Activated CD8-positive, alpha-beta T cell treated with anti-CD3 and anti-CD28 coated beads, Interleukin-2, amount 10 ng/mL, durations not matched to agents 7 days and 5 days (primary cell): ENCODE data around the gene STXBP1. TPM values are rescaled to one million over a fixed set of nuclear protein-coding genes. Genes with fewer than 3 reads are reported as not detected.

Experiments
- ATAC-seq: fragments of 150-1000 bp; cut with Tn5 transposase; one replicate; pipeline ENCODE4 v1.10.0; 2021; ENCODE audit warnings: moderate library complexity
- CTCF ChIA-PET: fragments of 350-600 bp; sonication (Branson Sonifier 250); formaldehyde crosslinking; loops from one replicate; lab custom pipeline; 2021; ENCODE audit warnings: antibody characterized with exemption; lab: Charles Lee
- POLR2A ChIA-PET: fragments of 350-600 bp; sonication (Branson Sonifier 250); formaldehyde crosslinking; loops from one replicate; lab custom pipeline; 2021; ENCODE audit warnings: antibody characterized with exemption; lab: Charles Lee
- DNase-seq: peaks from one replicate; pipeline ENCODE4 v3.0.0-alpha.2; 2020
- H3K27ac Mint-ChIP-seq: one replicate; pipeline ENCODE4 v1.8.0; 2021; ENCODE audit warnings: mild to moderate bottlenecking, mixed read lengths
- H3K27me3 Mint-ChIP-seq: one replicate; pipeline ENCODE4 v1.8.0; 2021; ENCODE audit warnings: low read depth, mixed read lengths
- H3K36me3 Mint-ChIP-seq: one replicate; pipeline ENCODE4 v1.8.0; 2021; ENCODE audit warnings: low read depth, mixed read lengths
- H3K4me1 Mint-ChIP-seq: one replicate; pipeline ENCODE4 v1.8.0; 2021; ENCODE audit warnings: low read depth, mixed read lengths
- H3K4me3 Mint-ChIP-seq: one replicate; pipeline ENCODE4 v1.8.0; 2021; ENCODE audit warnings: mild to moderate bottlenecking, mixed read lengths
- H3K9me3 Mint-ChIP-seq: one replicate; pipeline ENCODE4 v1.8.0; 2022; ENCODE audit warnings: mixed read lengths; ENCODE audit not compliant: insufficient read depth
- total RNA-seq, 2 experiments: library from RNA; stranded (reverse); gene quantifications; one replicate each; pipeline ENCODE4 v1.2.3, GENCODE V29; 2021

STXBP1 gene
- total RNA-seq, 2 experiments from 2014 or later, result 24.2 to 25.3 TPM

DNA sequence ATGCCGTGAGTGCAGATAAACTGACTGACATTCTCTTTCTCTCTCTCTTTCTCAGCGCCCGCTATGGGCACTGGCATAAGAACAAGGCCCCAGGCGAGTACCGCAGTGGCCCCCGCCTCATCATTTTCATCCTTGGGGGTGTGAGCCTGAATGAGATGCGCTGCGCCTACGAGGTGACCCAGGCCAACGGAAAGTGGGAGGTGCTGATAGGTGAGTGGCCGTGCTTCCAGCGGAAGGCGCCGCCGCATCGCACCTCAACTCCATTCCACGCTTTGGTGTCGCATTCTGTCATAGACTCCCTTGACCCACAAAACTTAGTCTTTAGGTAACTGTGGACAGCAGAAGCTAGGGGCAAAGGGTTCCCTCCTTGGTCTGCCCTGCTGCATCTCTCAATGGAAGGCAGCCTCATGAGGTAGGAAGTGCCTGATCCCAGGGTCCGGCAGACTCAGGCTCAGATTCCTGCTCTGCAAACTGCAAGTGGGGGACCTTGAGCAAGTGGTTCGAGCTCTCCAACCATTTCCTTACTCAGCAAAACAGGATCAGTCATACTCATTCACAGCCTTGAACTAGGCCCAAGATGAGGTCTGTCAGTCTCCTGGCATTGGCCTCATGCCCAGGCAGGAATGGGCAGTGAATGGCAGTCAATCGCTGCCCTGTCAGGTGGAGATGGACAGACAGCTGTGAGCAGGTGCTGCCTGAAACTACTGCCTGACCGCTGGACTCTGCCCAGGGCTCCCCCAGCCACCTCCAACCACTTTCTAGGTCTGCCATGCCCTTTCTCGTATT is 70.5 kb downstream of the STXBP1 start:
- Mint-ChIP-seq H3K4me3 (no peak overlapping the region), H3K9me3 (no peaks in the 10 kb centered on the region), H3K36me3 (peaks cover 4% of the 10 kb centered on the region), H3K27ac (no peak overlapping the region), H3K27me3 (no peaks in the 10 kb centered on the region), H3K4me1 (no peaks in the 10 kb centered on the region)
- DNase-seq, result no peak
- ChIA-PET POLR2A (no interaction called here), CTCF (interaction anchor here (1.1 kb wide), 1 partner anchor 52 kb away, joined by 3 read pairs; the partner anchor contains the start of gene TOR2A)
- ATAC-seq, result no peak

DNA sequence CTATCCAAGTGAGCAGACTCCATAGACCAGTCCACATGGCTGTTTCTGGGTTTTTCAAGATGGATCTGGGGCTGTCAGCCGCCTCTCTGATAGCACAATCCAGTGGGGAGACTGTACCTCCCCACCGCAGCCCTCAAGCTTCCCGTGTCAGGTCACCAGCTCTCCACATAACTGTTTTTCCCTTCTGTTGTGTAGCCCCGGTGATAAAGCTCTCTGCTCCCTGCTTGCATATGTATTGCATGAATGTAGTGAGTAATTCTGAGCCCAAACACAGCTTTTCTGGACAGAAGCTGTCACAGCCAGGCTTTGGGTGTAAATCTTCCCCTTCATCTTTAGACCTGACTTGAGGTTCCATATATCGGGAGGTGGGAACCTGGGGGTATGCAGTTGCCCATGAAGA is 71.6 kb downstream of the STXBP1 start:
- no peak overlapping the region for H3K27ac Mint-ChIP-seq
- CTCF ChIA-PET, result interaction anchor here (1.1 kb wide), 1 partner anchor 51 kb away, joined by 3 read pairs; the partner anchor contains the start of gene TOR2A
- H3K36me3 Mint-ChIP-seq, result peaks cover 2% of the 10 kb centered on the region
- no peak for ATAC-seq
- H3K4me1 Mint-ChIP-seq, result no peaks in the 10 kb centered on the region
- POLR2A ChIA-PET, result no interaction called here
- no peak for DNase-seq
- no peaks in the 10 kb centered on the region for H3K9me3 Mint-ChIP-seq
- no peak overlapping the region for H3K4me3 Mint-ChIP-seq
- H3K27me3 Mint-ChIP-seq, result no peaks in the 10 kb centered on the region

DNA sequence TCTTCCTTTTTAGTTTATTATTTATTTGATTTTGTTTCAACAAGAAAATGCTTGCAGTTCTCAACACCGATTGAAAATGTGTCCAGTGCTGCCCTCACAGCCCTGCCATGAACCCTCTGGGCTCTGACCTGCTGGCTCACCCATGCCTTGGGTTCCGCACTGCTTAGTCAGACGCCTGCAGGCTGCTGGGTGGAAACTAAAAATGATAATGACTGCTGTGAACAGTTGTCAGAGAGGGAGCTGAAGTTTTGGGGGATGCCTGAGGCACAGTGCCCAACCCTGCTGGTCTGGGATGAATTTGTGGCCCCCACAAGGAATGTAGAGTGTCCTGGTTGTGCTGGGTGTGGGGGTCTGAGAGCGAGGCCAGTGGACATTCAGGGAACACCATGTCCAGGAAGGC is 72.5 kb downstream of the STXBP1 start:
- H3K36me3 Mint-ChIP-seq, result no peaks in the 10 kb centered on the region
- CTCF ChIA-PET, result no interaction called here

DNA sequence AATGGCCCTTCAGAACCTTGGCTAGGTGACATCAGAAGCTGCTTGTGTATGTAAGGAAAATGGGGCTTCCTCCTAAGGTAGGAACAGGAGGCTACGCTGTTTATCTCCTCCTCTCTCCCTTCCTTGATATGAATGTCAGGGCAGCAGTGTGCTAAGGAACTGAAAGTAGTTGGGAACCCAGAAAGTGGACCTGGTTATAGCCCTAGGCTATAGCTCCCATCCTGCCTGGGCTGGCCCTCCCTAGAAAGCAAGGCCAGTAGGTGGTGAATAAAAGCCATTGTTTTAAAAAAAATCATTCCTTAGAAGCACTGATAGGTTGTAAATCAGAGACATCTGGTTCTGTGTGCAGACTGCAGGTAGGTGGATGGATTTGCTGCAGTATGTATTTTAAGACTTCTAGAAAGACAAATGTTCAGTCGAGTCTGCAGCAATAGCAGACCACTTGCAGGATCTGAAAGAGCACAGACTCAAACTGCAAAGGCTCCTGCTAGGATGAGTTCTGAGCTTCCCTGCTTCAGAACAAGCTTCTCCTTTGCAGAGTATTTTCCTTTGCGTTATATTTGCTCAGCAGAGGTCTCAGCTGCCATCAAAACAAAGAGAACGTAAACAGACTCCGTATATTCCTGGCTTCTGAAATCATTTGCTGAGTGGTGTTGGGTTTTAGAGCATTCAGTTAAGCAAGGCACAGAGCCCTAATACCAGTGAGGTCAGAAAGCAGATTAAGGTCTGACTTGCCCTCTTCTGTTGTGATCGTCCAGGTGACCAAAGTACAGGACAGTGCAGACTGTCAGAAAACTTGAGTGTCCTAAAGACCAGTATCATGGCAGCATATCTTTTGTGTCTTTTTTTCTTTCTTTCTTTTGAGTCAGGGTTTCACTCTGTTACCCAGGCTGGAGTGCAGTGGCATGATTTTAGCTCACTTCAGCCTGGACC is 74.7 kb downstream of the STXBP1 start:
- CTCF ChIA-PET, result interaction anchor here (0.8 kb wide), 1 partner anchor 23 kb away, joined by 3 read pairs; no protein-coding TSS in a partner anchor
- ATAC-seq (no peak), DNase-seq (no peak)
- Mint-ChIP-seq H3K36me3 (no peaks in the 10 kb centered on the region), H3K4me3 (no peak overlapping the region), H3K9me3 (no peaks in the 10 kb centered on the region), H3K27ac (no peak overlapping the region), H3K4me1 (no peaks in the 10 kb centered on the region), H3K27me3 (no peaks in the 10 kb centered on the region)
- POLR2A ChIA-PET, result no interaction called here

More for the DNA sequence above, 72.5 kb downstream of the STXBP1 start:
- Mint-ChIP-seq H3K4me3 (no peak overlapping the region), H3K4me1 (no peaks in the 10 kb centered on the region), H3K9me3 (no peaks in the 10 kb centered on the region), H3K27me3 (no peaks in the 10 kb centered on the region), H3K27ac (no peak overlapping the region)
- ATAC-seq, result no peak
- POLR2A ChIA-PET, result no interaction called here
- DNase-seq, result no peak

DNA sequence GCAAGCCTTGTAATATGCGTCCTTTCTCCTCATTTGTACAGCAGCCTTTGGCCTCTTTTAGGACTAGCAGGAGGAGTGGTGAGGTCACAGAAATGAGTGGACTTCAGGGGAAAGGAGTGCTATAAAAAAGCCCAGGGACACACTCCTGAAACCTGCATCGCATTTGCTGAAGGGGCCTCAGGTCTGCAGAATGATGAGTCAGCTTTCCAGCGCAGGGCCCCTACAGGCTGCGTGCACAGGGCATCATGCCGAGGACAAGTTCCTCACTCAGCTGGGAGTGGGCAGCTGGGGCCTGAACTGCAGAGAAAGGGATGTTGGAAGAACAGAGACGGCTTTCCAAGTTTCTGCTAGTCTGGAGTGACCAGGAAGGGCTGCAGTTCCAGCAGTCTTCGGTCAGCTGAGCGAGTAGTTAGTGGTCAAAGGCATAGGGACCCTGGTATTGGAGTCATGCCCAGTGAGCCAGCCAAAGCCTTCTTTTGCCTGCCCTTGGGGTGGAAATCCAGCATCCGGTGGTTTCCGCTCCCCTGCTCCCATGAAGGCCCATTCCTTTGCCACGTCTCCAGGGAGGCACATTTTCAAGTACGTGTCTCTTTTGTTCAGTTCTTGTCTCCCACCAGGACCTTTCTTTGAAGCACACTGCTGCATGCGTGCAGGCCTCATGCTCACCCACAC is 77.4 kb downstream of the STXBP1 start:
- H3K36me3 Mint-ChIP-seq, result no peaks in the 10 kb centered on the region
- CTCF ChIA-PET, result interaction anchor here (1.6 kb wide), 1 partner anchor 45 kb away, joined by 3 read pairs; the partner anchor contains the start of gene TOR2A
- DNase-seq (no peak), ATAC-seq (no peak)
- no peaks in the 10 kb centered on the region for H3K9me3 Mint-ChIP-seq
- H3K4me1 Mint-ChIP-seq, result no peaks in the 10 kb centered on the region
- H3K27ac Mint-ChIP-seq, result no peak overlapping the region
- H3K27me3 Mint-ChIP-seq, result no peaks in the 10 kb centered on the region
- H3K4me3 Mint-ChIP-seq, result no peak overlapping the region
- POLR2A ChIA-PET, result no interaction called here

DNA sequence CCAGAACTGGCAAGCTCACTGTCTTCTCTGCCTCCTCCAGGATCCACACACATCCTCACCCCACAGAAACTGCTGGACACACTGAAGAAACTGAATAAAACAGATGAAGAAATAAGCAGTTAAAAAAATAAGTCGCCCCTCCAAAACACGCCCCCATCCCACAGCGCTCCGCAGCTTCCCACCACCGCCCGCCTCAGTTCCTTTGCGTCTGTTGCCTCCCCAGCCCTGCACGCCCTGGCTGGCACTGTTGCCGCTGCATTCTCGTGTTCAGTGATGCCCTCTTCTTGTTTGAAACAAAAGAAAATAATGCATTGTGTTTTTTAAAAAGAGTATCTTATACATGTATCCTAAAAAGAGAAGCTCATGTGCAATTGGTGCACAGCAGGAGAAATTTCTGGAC is 78.7 kb downstream of the STXBP1 start:
- no peaks in the 10 kb centered on the region for H3K27me3 Mint-ChIP-seq
- CTCF ChIA-PET, result interaction anchor here (0.9 kb wide), 1 partner anchor 179 kb away, joined by 3 read pairs; no protein-coding TSS in a partner anchor
- H3K4me3 Mint-ChIP-seq, result no peak overlapping the region
- POLR2A ChIA-PET, result no interaction called here
- DNase-seq (no peak), ATAC-seq (no peak)
- no peaks in the 10 kb centered on the region for H3K36me3 Mint-ChIP-seq
- H3K27ac Mint-ChIP-seq, result no peak overlapping the region
- no peaks in the 10 kb centered on the region for H3K9me3 Mint-ChIP-seq
- no peaks in the 10 kb centered on the region for H3K4me1 Mint-ChIP-seq

DNA sequence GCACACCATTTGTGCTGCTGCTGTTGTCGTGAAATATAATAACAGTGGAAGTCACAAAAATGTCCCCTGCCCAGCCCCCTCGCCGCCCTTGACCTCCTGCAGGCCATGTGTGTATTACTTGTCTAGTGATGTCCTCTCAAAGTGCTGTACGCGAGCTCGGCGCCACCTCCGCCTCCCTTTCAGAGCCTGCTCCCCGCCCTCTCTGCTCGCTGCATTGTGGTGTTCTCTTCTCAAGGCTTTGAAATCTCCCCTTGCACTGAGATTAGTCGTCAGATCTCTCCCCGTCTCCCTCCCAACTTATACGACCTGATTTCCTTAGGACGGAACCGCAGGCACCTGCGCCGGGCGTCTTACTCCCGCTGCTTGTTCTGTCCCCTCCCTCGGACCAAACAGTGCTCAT is 80.0 kb downstream of the STXBP1 start:
- DNase-seq (no peak), ATAC-seq (no peak)
- Mint-ChIP-seq H3K36me3 (no peaks in the 10 kb centered on the region), H3K4me3 (no peak overlapping the region), H3K4me1 (no peaks in the 10 kb centered on the region), H3K9me3 (no peaks in the 10 kb centered on the region), H3K27me3 (no peaks in the 10 kb centered on the region), H3K27ac (no peak overlapping the region)
- ChIA-PET POLR2A (no interaction called here), CTCF (no interaction called here)

DNA sequence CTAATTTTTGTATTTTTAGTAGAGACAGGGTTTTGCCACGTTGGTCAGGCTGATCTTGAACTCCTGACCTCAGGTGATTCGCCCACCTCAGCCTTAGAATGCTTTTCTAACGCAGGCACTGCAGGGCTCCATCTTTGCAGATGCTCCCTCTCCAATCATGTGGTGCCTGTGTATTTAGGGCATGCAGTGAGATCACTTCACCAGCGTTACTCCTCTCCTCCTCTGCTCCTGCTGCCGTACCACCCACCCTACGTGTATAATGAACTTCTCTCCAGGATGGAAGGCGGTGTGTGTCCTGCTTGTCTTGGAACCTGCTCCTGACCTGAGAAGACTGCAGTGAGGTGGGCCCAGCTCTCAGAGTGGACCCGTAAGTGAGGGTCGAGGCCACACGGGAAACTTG is 81.1 kb downstream of the STXBP1 start:
- Mint-ChIP-seq H3K36me3 (no peaks in the 10 kb centered on the region), H3K27ac (no peak overlapping the region), H3K9me3 (no peaks in the 10 kb centered on the region), H3K4me1 (no peaks in the 10 kb centered on the region), H3K4me3 (no peak overlapping the region), H3K27me3 (no peaks in the 10 kb centered on the region)
- DNase-seq (no peak), ATAC-seq (no peak)
- CTCF ChIA-PET, result no interaction called here
- POLR2A ChIA-PET, result no interaction called here

DNA sequence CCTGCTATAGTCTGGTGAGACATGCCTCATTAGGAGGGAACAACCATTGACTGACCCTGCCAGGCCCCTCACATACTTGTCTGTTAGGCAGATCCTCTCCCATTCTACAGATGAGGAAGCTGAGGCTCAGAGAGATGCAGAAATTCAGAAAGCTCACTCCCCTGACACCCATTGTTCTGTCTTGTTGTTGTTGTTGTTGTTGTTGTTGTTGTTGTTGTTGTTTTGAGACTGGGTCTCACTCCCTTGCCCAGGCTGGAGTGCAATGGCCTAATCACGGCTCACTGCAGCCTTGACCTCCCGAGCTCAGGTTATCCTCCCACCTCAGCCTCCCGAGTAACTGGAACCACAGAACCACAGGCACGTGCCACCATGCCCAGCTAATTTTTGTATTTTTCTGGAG is 81.6 kb downstream of the STXBP1 start:
- ATAC-seq, result no peak
- H3K27ac Mint-ChIP-seq, result no peak overlapping the region
- no peaks in the 10 kb centered on the region for H3K27me3 Mint-ChIP-seq
- POLR2A ChIA-PET, result no interaction called here
- no peaks in the 10 kb centered on the region for H3K4me1 Mint-ChIP-seq
- DNase-seq, result no peak
- H3K36me3 Mint-ChIP-seq, result no peaks in the 10 kb centered on the region
- CTCF ChIA-PET, result no interaction called here
- H3K9me3 Mint-ChIP-seq, result no peaks in the 10 kb centered on the region
- no peak overlapping the region for H3K4me3 Mint-ChIP-seq

DNA sequence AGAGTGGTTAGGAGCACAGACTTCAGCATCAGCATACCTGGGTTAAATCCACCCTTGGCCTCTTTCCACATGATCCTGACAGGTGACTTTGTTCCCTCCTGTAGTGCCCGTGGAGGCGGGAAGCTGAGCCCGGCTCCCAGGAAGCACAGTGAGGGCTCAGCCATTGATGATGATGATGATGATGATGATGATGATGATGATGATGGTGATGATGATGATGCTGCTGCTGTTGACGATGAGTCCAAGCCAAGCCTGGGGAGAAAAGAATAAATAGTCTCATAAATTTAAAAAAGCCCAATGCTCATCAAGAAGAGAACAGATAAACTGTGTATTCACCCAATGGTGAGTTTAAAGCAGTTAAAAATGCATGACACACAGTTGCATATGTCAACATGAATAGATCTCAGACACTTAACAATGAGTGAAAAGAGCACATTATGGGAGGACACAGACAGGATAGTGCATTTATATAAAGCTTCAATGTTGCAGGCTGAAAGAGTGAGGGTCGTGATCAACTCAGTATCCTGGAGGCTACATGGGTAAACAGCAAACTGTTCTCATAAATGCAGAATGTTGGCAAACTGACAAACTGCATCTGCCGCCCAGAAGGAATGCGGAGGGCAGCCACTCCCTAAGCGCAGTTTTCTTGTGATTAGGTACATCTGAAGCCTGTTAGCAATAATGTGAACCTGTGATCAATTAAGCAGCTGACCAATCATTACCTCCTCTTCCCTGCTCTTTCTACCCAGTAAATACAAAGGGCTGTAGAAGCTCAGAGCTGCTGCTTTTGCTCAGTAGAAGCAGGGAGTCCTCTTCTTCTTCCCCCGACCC is 83.0 kb downstream of the STXBP1 start:
- H3K9me3 Mint-ChIP-seq, result no peaks in the 10 kb centered on the region
- POLR2A ChIA-PET, result no interaction called here
- no peak for DNase-seq
- H3K4me3 Mint-ChIP-seq, result no peak overlapping the region
- peaks cover 11% of the 10 kb centered on the region for H3K4me1 Mint-ChIP-seq
- CTCF ChIA-PET, result no interaction called here
- no peak overlapping the region for H3K27ac Mint-ChIP-seq
- no peaks in the 10 kb centered on the region for H3K36me3 Mint-ChIP-seq
- ATAC-seq, result no peak
- no peaks in the 10 kb centered on the region for H3K27me3 Mint-ChIP-seq

DNA sequence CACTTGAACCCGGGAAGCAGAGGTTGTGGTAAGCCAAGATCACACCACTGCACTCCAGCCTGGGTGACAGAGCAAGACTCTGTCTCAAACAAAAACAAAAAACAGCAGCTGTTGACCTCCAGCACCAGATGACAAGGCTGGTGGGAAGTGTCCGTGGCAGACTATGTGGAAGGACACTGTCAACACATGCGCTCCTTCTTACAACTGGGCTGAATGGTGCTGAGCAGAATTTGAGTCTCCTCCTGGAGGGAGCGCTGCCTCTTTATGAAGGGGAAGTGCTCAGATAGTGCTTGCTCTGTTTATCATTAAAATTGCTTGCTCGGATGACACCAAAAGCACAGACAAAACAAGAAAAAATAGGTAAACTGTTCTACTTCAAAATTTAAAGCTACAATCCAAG is 85.5 kb downstream of the STXBP1 start:
- ChIA-PET CTCF (interaction anchor here (0.7 to 1.4 kb wide), 2 partner anchors 37 to 172 kb away, joined by 3 read pairs; partner anchors contain the start of gene TOR2A), POLR2A (no interaction called here)
- ATAC-seq (no peak), DNase-seq (no peak)
- no peaks in the 10 kb centered on the region for H3K9me3 Mint-ChIP-seq
- no peak overlapping the region for H3K4me3 Mint-ChIP-seq
- no peaks in the 10 kb centered on the region for H3K27me3 Mint-ChIP-seq
- peaks cover 11% of the 10 kb centered on the region for H3K4me1 Mint-ChIP-seq
- H3K36me3 Mint-ChIP-seq, result no peaks in the 10 kb centered on the region
- H3K27ac Mint-ChIP-seq, result no peak overlapping the region
